ENCODE data around the gene SRI. TPM values are rescaled to one million over a fixed set of nuclear protein-coding genes. Genes with fewer than 3 reads are reported as not detected.
"Not testable (repeated sequence)": the region's sequence is repeated elsewhere in the genome, so short reads cannot be mapped to it uniquely, and the experiment has no call there.

SRI gene
- total RNA-seq, 3 donors from 2014 or later = 369 to 809 (median 670) TPM

DNA sequence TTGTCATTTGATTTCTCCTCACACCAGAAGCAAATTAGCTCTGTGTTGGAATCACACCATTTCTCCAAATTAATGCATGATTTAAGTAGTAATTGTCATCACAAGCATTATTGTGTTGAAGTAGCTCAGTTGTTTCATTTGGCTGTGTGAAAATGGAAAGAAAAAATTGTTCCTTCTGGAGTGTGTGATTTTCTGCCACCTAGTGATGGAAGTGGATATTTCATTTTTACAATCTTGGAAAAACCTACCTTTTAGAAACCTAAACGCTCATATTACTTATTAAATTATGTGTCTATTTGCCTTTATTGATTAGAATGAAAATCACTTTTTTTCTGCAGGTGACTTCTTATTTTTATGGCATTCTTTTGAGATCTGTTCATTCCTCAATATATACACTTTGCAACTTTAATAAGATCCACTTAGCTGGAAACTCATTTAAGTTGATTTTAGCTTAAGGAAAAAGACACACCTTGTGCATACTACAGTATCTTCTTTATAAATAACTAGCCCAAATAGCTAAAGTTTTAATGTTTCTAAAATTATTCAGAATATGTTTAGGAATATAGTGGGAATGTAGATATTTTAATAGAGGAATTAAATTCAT is 50.0 kb downstream of the SRI start:
- intact Hi-C loops (cut with DNase I, micrococcal nuclease) = no loop called here

DNA sequence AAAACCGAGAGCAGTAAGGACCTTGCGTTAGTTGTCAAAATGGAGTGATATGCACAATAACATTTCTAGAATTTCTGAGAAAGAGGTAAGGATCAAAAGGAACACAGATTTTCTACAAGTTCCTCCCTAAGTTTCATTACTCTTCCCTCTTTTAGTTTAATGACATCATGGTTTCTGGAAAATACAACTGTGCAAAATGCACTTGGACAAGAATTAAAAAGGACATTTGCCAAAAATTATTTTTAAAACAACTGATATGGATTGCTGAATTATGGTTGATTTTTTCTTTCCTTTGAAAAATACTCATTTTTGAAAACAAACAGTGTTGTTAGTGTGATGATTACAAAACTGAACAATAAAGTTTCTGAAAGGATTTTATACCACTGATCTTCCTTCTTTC is 52.1 kb downstream of the SRI start:
- H3K4me3 ChIP-seq = no peak overlapping the region
- intact Hi-C loops (cut with DNase I, micrococcal nuclease) = no loop called here
- TF ChIP-seq, protein P1, sequence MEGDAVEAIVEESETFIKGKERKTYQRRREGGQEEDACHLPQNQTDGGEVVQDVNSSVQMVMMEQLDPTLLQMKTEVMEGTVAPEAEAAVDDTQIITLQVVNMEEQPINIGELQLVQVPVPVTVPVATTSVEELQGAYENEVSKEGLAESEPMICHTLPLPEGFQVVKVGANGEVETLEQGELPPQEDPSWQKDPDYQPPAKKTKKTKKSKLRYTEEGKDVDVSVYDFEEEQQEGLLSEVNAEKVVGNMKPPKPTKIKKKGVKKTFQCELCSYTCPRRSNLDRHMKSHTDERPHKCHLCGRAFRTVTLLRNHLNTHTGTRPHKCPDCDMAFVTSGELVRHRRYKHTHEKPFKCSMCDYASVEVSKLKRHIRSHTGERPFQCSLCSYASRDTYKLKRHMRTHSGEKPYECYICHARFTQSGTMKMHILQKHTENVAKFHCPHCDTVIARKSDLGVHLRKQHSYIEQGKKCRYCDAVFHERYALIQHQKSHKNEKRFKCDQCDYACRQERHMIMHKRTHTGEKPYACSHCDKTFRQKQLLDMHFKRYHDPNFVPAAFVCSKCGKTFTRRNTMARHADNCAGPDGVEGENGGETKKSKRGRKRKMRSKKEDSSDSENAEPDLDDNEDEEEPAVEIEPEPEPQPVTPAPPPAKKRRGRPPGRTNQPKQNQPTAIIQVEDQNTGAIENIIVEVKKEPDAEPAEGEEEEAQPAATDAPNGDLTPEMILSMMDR (IDR thresholded peaks at IDR 0.05) = no peak
- H3K4me1 ChIP-seq (ENCODE audit: low read depth) = no peaks in the 10 kb centered on the region
- no peaks in the 10 kb centered on the region for H3K36me3 ChIP-seq (ENCODE audit: low read depth)
- DNase-seq (no peak), ATAC-seq (no peak)
- H3K9me3 ChIP-seq = no peaks in the 10 kb centered on the region

More for the DNA sequence above, 50.0 kb downstream of the SRI start:
- Histone ChIP-seq H3K4me1 (ENCODE audit: low read depth) (no peaks in the 10 kb centered on the region), H3K4me3 (no peak overlapping the region), H3K36me3 (ENCODE audit: low read depth) (no peaks in the 10 kb centered on the region), H3K9me3 (no peaks in the 10 kb centered on the region)
- TF ChIP-seq, protein P1 (IDR thresholded peaks at IDR 0.05) = no peak
- peak; percentile 37 for ATAC-seq
- no peak for DNase-seq

GRCh38 chr7:88167223-88167622 is 52.6 kb downstream of the SRI start:
- Histone ChIP-seq H3K36me3 (ENCODE audit: low read depth) (no peaks in the 10 kb centered on the region), H3K4me3 (no peak overlapping the region), H3K4me1 (ENCODE audit: low read depth) (no peaks in the 10 kb centered on the region), H3K9me3 (no peaks in the 10 kb centered on the region)
- no peak for ATAC-seq
- TF ChIP-seq, protein P1 (IDR thresholded peaks at IDR 0.05) = no peak
- intact Hi-C loops (cut with DNase I, micrococcal nuclease) = no loop called here
- DNase-seq = no peak

DNA sequence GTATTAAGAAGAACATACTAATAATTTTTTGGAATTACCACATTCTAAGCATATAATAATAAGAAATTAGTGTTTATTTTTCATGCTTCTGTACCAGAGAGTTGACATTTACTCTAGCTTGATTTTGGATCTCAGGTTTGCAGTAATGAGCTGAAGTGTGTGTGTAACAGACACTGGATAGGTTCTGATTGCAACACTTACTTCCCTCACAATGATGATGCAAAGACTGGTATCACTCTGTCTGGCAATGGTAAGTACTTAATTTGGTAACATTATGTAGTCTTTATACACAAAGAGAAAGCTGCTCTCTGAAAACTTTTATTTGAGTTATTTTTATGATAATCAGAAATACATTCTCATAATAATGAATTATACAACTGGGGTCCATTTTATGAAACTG is 54.1 kb downstream of the SRI start:
- intact Hi-C loops (cut with DNase I, micrococcal nuclease) = no loop called here
- ATAC-seq = no peak
- no peaks in the 10 kb centered on the region for H3K4me1 ChIP-seq (ENCODE audit: low read depth)
- TF ChIP-seq, protein P1 (IDR thresholded peaks at IDR 0.05) = no peak
- DNase-seq = no peak
- H3K4me3 ChIP-seq = no peak overlapping the region
- H3K9me3 ChIP-seq = no peaks in the 10 kb centered on the region
- no peaks in the 10 kb centered on the region for H3K36me3 ChIP-seq (ENCODE audit: low read depth)

DNA sequence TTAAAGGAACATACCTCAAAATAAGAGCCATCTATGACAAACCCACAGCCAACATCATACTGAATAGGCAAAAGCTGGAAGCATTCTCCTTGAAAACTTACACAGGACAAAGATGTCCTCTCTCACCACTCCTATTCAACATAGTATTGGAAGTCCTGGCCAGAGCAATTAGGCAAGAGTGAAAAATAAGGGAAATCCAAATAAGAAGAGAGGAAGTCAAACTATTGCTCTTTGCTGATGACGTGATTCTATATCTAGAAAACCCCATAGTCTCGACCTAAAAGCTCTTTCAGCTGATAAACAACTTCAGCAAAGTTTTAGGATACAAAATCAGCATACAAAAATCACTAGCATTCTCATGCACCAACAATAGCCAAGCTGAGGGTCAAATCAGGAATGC is 60.1 kb downstream of the SRI start:
- H3K4me3 ChIP-seq; ATAC-seq; H3K9me3 ChIP-seq; intact Hi-C loops (cut with DNase I, micrococcal nuclease); DNase-seq; H3K36me3 ChIP-seq (ENCODE audit: low read depth); H3K4me1 ChIP-seq (ENCODE audit: low read depth): not testable (repeated sequence)

- Histone ChIP-seq H3K9me3 (peaks cover 4% of the 10 kb centered on the region), H3K36me3 (ENCODE audit: low read depth) (no peaks in the 10 kb centered on the region), H3K4me3 (no peak overlapping the region), H3K4me1 (ENCODE audit: low read depth) (no peaks in the 10 kb centered on the region)
- TF ChIP-seq, protein P1 (IDR thresholded peaks at IDR 0.05) = no peak
- intact Hi-C loops (cut with DNase I, micrococcal nuclease) = no loop called here
- no peak for DNase-seq
- ATAC-seq = no peak
Measured at GRCh38 chr7:88156356-88156755, 63.5 kb downstream of the SRI start.
